HG02852 (cell line): ENCODE measurements around the gene S100A7A.
"Not testable (repeated sequence)": the region's sequence is repeated elsewhere in the genome, so short reads cannot be mapped to it uniquely, and the experiment has no call there.

Source experiments
- ATAC-seq: cut with Tn5 transposase; IDR thresholded peaks from one replicate; pipeline ENCODE4 v1.9.1; 2021; ENCODE audit warnings: mild to moderate bottlenecking, moderate library complexity; ENCODE audit not compliant: unreplicated experiment

The S100A7A gene

DNA sequence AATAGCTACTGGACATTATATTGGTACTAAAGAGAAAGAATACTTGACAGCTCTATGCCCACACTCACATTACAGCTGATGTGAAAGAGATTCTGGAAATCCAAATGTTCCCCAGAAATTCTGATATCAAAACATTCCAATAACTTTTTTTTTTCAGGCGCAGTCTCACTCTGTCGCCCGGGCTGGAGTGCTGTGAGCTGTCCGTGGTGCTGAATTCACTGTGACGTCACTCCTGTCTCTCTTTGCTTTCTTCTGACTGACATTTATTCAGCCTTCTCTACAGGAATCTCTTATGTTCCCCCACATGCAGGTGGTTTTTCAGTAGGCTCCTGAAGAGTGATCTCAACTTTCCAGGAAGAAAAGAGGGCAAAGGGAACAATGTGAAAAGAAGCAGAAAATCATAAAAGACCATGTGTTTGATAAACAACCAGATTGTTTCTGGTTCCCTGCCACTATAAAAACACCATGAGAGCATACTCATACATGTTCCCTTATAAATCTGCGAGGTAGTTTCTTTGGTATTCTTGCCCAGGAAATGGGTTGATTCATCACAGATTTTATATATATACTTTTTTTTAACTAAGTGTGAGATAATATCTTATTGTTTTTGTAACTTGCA, 6.2 kb downstream of the S100A7A start:
- ATAC-seq: no peak

- ATAC-seq: no peak
Observed at GRCh38 chr1:153426809-153427208, 10.5 kb downstream of the S100A7A start.

GRCh38 chr1:153428073-153428638, 11.8 kb downstream of the S100A7A start:
- ATAC-seq: no peak

DNA sequence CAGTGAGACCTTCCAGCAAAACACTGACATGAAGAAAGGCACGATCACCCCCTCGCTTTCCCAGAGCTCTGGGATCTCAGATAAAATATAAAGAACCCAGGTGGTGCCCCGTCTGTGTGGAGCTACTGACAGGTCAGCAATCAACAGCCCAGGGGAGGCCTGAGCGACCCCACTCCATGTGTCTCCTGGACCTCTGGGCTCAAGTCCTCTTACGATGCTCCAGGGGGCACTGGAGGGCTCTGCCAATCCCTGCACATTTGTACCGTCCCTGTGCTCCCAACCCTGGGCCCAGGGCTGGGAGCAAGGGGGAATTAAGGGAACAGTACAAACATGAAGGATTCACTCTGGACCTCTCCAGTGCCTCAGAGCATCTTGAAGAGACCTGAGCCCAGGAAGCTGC, 12.5 kb downstream of the S100A7A start:
- ATAC-seq: no peak

- no peak for ATAC-seq
Observed at GRCh38 chr1:153429266-153430165, 13.2 kb downstream of the S100A7A start.

- ATAC-seq: no peak
Observed at GRCh38 chr1:153430166-153430553, 13.8 kb downstream of the S100A7A start.

DNA sequence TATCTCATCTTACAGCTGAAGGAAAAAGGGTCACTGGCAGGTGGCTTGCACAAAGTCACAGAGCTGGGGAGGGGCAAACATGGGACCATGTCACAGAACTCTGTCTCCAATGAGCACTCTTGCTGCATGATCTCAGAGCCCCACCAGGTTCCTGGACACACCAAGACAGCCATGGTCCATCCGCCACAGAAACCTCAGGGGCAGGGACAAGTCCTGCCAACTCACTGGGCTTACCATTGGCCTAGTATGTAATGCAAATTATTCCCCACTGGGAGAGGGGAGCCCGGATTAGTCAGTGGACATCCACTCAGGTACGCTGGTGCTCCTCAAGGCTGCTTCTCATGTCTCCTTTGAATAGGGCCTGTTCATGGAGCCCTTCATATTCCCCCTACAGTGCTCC, 14.2 kb downstream of the S100A7A start:
- ATAC-seq: no peak

DNA sequence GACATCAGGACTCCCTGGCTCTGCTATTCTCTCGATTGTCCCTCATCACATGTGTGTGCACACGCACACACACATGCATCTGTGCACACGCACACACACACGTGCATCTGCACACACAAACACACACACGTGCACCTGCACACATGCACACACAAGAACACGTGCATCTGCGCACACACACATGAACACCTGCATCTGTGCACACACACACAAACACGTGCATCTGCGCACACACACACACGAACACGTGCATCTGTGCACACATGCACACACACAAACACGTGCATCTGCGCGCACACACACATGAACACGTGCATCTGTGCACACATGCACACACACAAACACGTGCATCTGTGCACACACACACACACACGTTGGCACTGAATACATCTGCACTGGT, 14.7 kb downstream of the S100A7A start:
- ATAC-seq: no peak

GRCh38 chr1:153431427-153431826, 15.1 kb downstream of the S100A7A start:
- no peak for ATAC-seq

DNA sequence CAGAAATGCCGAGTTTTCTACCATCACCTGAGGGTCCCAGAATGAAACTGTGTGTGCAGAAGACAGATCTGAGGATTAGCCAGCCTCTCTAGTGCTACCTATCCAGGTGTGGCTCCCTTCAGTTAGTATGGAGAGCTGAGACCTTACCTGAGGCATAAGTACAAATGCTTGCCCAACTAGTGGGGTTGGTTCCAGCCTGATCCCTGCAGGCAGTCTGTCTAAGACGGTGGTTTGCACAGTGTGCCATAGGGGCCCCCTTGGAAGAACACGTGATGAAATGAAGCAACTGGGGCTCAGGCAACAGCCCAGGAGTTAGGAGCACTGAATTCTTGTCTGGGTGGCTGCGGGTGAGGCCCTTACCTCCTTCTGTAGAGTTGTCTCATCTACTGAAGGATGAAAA, 15.6 kb downstream of the S100A7A start:
- no peak for ATAC-seq

DNA sequence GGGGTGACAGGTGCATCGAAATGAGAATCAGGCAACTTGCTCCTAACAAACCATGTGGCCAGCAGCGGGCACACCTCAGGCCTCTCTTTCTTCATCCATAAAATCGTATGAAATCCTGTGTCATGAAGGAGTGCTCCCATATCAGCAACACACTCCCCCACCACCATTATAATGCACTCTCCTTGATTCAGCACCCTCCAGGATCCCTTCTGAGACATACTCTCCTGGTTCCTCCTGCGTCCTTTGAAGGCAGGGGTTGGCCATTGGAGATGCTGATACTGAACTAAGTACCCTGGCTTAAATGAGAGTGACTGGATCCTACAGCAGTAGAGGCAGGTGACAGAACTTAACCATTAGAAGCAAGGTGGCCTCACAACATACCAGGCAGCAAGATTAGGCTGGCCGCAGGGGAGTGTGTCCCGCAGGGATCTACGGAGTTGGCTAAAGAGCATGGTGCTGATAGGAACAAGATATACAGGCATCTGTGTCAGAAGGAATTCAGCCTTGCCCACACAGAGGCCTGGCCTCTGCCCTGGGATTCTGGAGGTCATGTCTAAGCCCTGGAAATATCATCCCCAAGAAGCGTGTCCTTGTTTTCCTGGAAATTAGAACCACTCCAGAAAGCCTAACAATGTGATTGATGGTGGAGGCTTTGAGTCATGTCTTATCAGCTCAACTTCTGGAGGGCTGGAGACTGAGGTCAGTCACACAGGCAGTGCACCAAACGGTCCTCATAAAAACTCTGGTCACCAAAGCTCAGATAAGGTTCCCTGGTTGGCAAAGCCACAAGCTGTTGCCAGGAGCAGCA, 16.8 kb downstream of the S100A7A start:
- no peak for ATAC-seq

DNA sequence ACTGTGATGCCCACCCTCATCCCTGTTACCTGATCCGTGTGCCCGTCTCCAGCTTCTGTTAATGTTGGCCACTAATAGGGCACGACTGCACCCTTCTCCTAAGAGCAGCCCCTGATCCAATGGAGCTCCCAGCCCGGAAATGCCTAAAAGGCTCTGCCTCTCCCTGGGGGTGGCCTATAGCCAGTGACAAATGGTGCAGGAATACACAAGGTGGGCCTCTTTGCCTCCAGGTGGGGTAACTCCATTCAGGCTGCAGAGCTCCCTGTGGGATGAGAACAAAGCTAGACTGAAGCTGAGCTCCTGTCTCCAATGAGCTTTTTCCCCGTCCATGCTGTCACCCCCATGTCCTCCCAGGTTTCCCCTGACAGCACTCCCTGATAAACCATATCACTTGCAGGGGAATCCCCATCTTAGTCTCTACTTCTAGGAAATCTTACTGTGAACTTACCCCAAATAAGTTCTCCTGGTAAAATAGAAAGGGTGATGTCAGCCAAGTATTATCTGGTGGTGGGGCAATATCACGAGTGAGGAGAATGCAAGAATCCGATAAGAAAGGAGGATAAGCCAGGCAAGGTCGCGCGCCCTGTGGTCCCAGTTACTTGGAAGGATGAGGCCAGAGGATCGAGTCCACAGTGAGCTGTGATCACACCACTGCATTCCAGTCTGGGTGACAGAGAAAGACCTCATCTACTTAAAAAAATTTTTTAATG, 18.6 kb downstream of the S100A7A start:
- no peak for ATAC-seq

DNA sequence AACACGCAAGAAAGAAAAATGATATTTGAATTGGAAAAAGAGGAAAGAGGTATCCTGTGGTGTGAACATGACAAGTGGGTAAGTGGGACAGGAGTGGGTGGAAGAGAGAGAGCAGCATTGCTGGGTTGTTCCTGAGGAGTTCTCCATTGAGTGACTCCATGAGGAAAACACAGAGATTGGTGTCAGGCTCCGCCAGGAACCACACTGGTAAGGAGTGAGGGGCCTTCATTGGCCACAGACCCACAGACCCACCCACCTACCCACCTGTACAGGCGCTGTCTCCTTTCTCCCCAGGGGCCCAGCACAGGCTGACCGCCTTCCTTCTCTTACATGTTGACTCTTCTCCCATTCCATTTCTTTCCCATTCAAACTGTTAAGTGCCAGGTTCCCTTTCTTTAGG, 20.9 kb downstream of the S100A7A start:
- ATAC-seq: no peak

- no peak for ATAC-seq
Observed at GRCh38 chr1:153438599-153438998, 22.3 kb downstream of the S100A7A start.

DNA sequence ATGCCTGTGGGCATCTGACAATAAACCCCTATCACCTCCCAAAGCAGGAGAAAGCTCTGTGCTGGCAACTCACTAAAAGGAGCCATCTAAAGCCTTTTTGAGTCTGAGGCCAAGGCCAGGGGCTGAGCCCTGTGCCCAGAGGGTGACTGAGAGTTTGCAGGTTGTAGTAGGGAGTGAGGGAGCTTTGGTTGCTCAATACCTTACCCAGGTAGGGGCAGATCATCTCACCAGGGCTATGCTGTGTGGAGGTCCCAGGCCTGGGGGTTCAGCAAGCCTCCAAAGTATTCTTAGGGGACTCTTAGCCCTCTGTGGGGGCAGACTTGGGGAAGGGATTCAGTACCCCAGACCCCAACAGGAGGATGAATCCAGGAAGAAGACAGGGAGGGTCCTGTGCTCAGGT, 23.0 kb downstream of the S100A7A start:
- ATAC-seq: no peak

- no peak for ATAC-seq
Observed at GRCh38 chr1:153441238-153441755, 25.0 kb downstream of the S100A7A start.

- ATAC-seq: no peak
Observed at GRCh38 chr1:153443486-153443885, 27.2 kb downstream of the S100A7A start.

DNA sequence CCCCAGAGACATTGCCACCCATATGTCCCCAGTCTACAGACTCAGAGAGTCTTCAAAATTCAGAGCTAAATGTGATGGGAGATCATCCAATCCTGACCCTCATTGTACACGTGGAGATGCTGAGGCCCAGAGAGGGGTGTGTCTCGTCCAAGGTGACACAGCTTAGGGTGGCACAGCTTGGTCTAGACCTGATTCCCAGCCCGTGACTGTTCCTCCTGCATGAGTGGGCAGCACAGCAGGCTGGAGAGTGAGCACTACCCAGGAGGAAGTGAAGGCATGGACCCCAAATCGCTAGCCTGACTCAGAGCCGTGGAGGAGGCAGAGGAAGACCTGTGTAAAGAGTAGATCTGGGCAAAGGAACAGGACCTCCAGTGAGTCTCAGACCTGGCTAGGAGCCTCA, 27.8 kb downstream of the S100A7A start:
- ATAC-seq: no peak

DNA sequence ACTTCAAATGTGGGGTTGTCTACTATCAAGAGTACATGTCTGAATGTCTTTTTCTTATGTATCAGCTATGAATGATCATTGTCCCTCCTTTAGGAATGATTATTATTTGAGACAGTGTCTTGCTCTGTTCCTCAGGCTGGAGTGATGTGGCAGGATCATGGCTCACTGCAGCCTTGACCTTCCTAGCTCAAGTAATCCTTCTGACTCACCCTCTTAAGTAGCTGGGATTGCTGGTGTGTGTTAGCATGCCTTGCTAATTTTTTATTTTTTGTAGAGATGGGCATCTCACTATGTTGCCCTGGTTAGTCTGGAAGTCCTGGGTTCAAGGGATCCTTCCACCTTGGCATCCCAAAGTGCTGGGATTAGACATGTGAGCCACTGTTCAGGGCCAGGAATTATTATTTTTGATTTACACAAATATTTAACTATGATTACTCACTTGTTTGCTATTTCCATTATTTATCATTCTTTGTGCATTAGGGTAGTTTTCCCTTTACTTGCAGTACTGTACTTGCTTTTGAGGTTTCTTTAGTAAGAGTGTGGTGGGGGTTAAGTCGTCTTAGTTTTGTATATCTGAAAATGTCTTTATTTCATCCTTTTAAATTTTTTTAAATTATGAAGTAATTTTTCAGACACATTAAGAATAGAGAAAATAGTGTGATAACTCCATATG, 31.3 kb downstream of the S100A7A start:
- no peak for ATAC-seq

- ATAC-seq: not testable (repeated sequence)
Observed at GRCh38 chr1:153448851-153449250, 32.5 kb downstream of the S100A7A start.
